Neural crest cell (in vitro differentiated cells): ENCODE data around the gene FRMD4A. TPM values are rescaled to one million over a fixed set of nuclear protein-coding genes. Genes with fewer than 3 reads are reported as not detected.

ENCODE experiments used
- DNase-seq: peaks from one replicate; pipeline ENCODE4 v3.0.0; 2021; ENCODE audit warnings: low read depth, mixed read lengths, low spot score
- H3K27ac Mint-ChIP-seq: one replicate; pipeline ENCODE4 v1.8.0; 2021; ENCODE audit warnings: mild to moderate bottlenecking, mixed read lengths; ENCODE audit not compliant: unreplicated experiment
- H3K27me3 Mint-ChIP-seq: 2 replicates; pipeline ENCODE4 v1.8.0; 2021; ENCODE audit warnings: low read depth, mild to moderate bottlenecking, mixed read lengths
- H3K36me3 Mint-ChIP-seq: 2 replicates; pipeline ENCODE4 v1.8.0; 2021; ENCODE audit warnings: low read depth, mild to moderate bottlenecking, mixed read lengths
- H3K4me1 Mint-ChIP-seq: 2 replicates; pipeline ENCODE4 v1.8.0; 2021; ENCODE audit warnings: mixed read lengths
- H3K4me3 Mint-ChIP-seq: one replicate; pipeline ENCODE4 v1.8.0; 2021; ENCODE audit warnings: mild to moderate bottlenecking, mixed read lengths
- H3K9me3 Mint-ChIP-seq: 2 replicates; pipeline ENCODE4 v1.8.0; 2021; ENCODE audit warnings: mixed read lengths
- total RNA-seq: library from RNA; stranded (reverse); gene quantifications from 2 replicates; pipeline ENCODE4 v1.2.1, GENCODE V29; 2021
- TF ChIP-seq, protein P1 (sequence below): fragments of 200-600 bp; sonication (generic); conservative IDR thresholded peaks from 2 replicates; pipeline ENCODE4 v1.5.0; 2021; ENCODE audit warnings: antibody characterized with exemption, mild to moderate bottlenecking

FRMD4A gene
- total RNA-seq, 1 donor from 2014 or later: 65.3 TPM

DNA sequence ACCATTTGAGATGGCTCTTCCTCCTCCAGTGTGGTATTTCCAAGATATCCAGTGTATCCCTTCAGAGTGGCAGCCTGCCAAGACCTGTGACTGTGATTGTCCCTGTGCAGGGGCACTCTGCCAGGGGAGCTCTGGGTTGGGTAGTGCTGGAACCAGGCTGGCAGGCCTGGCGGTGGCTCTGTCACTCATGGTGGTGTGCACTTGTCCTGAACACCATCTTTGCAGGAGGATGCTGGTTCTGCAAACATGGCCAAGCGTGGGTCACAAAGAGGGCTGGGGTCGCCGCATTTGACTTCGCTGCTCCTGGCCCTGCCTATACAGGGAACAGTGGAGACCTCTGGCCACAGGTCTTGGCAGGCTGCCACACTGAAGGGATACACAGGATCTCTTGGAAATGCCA, 538.7 kb downstream of the FRMD4A start:
- peaks cover 8% of the 10 kb centered on the region for H3K36me3 Mint-ChIP-seq
- no peak overlapping the region for H3K4me3 Mint-ChIP-seq
- H3K27ac Mint-ChIP-seq: peak overlapping the region; percentile 85
- H3K27me3 Mint-ChIP-seq: no peaks in the 10 kb centered on the region
- no peak for DNase-seq
- H3K9me3 Mint-ChIP-seq: no peaks in the 10 kb centered on the region
- TF ChIP-seq, protein P1, sequence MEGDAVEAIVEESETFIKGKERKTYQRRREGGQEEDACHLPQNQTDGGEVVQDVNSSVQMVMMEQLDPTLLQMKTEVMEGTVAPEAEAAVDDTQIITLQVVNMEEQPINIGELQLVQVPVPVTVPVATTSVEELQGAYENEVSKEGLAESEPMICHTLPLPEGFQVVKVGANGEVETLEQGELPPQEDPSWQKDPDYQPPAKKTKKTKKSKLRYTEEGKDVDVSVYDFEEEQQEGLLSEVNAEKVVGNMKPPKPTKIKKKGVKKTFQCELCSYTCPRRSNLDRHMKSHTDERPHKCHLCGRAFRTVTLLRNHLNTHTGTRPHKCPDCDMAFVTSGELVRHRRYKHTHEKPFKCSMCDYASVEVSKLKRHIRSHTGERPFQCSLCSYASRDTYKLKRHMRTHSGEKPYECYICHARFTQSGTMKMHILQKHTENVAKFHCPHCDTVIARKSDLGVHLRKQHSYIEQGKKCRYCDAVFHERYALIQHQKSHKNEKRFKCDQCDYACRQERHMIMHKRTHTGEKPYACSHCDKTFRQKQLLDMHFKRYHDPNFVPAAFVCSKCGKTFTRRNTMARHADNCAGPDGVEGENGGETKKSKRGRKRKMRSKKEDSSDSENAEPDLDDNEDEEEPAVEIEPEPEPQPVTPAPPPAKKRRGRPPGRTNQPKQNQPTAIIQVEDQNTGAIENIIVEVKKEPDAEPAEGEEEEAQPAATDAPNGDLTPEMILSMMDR: no peak
- peaks cover 8% of the 10 kb centered on the region for H3K4me1 Mint-ChIP-seq

- DNase-seq: no peak
- Mint-ChIP-seq H3K4me1 (peaks cover 11% of the 10 kb centered on the region), H3K27me3 (no peaks in the 10 kb centered on the region), H3K9me3 (no peaks in the 10 kb centered on the region), H3K36me3 (peaks cover 8% of the 10 kb centered on the region), H3K4me3 (no peak overlapping the region), H3K27ac (no peak overlapping the region)
- TF ChIP-seq, protein P1: no peak
Observed at GRCh38 chr10:13791483-13791882, 539.2 kb downstream of the FRMD4A start.

DNA sequence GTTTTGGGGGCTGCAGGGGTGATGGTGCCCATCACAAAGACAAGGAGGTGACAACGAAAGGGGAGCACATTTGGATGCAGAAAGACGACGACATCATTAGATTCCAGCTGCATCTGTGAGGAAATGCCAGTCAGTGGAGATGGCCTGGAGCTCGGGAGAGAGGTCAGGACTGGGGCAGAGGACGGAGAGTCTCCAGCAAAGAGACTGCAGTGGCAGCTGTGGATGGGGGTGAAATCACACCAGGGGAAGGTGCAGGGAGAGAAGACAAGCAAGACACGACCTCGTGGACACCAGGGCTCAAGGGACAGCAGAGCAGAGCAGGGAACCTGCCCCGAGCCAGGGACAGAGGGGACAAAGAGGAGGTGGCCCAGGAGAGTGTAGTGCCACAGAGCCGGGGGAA, 540.5 kb downstream of the FRMD4A start:
- no peaks in the 10 kb centered on the region for H3K27me3 Mint-ChIP-seq
- H3K9me3 Mint-ChIP-seq: no peaks in the 10 kb centered on the region
- H3K4me1 Mint-ChIP-seq: peaks cover 4% of the 10 kb centered on the region
- TF ChIP-seq, protein P1: no peak
- no peak overlapping the region for H3K4me3 Mint-ChIP-seq
- H3K27ac Mint-ChIP-seq: no peak overlapping the region
- H3K36me3 Mint-ChIP-seq: peaks cover 4% of the 10 kb centered on the region
- DNase-seq: no peak

- H3K27me3 Mint-ChIP-seq: no peaks in the 10 kb centered on the region
- no peaks in the 10 kb centered on the region for H3K9me3 Mint-ChIP-seq
- no peak overlapping the region for H3K27ac Mint-ChIP-seq
- TF ChIP-seq, protein P1: no peak
- H3K36me3 Mint-ChIP-seq: peaks cover 4% of the 10 kb centered on the region
- peaks cover 4% of the 10 kb centered on the region for H3K4me1 Mint-ChIP-seq
- H3K4me3 Mint-ChIP-seq: no peak overlapping the region
- DNase-seq: no peak
Observed at GRCh38 chr10:13789448-13789829, 541.3 kb downstream of the FRMD4A start.

DNA sequence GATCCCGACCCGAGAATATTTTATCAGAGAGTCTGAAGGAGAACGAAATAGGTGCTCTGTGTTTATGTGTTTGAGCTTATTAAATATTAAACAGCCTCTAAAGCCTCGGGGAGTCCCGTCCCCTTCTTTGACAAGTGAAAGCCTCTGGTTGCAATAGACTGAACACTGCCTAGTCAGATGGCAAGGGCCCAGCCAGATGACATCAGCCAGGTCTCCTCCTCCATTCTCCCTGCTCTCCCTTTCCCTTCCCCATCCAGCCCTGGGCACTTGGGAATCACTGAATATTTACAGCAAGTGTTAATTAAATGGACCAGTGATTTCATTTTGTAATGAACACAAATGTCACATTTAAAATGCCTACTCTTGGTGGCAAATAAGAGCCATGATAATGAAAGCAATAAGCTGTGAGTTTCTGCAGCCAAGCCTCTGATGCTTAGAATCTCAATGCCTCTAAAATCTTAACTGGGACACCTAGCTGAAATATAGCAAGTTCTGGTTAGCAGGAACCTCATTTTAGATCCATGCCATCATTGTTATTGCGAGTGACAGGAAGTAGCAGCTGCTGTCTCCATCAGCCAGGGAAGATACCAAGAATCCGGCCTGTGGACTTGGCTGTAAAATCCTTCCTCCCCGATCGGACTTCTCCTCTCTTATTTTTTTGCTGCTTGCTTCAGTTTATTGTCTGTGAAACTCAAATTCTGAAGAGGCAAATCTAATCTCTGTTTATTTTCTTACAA, 541.8 kb downstream of the FRMD4A start:
- DNase-seq: no peak
- H3K27me3 Mint-ChIP-seq: no peaks in the 10 kb centered on the region
- H3K36me3 Mint-ChIP-seq: peaks cover 4% of the 10 kb centered on the region
- no peak overlapping the region for H3K4me3 Mint-ChIP-seq
- H3K27ac Mint-ChIP-seq: peak overlapping the region; percentile 94
- H3K9me3 Mint-ChIP-seq: no peaks in the 10 kb centered on the region
- TF ChIP-seq, protein P1: no peak
- peaks cover 4% of the 10 kb centered on the region for H3K4me1 Mint-ChIP-seq
